Activated T-cell treated with anti-CD3 and anti-CD28 coated beads, Interleukin-2, amount 50 U/mL, for 1 hour (primary cell): ENCODE data around the gene C10orf95.

Experiments
- DNase-seq: peaks from one replicate; pipeline ENCODE4 v3.0.0-alpha.2; 2020

C10orf95 gene

DNA sequence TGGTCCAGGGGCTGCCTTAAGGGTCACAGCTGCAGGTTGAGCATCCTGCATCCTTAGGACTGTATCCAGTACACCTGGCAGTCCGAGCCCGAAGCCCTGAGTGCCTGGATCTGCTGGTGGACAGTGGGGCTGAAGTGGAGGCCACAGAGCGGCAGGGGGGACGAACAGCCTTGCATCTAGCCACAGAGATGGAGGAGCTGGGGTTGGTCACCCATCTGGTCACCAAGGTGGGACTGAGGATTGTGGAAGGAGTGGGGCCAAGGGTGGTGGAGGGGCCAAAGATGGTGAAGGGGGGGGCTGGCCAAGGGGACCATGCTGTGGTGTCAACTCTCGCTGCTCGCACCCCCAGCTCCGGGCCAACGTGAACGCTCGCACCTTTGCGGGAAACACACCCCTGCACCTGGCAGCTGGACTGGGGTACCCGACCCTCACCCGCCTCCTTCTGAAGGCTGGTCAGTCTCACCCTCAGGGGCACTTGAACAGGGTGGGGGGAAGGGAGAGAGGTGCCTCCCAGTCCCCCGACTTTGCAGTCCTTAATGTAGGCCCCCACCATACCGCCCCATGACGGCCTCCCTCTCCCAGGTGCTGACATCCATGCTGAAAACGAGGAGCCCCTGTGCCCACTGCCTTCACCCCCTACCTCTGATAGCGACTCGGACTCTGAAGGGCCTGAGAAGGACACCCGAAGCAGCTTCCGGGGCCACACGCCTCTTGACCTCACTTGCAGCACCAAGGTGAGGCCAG, 50.6 kb downstream of the C10orf95 start:
- DNase-seq: peak; percentile 33

DNA sequence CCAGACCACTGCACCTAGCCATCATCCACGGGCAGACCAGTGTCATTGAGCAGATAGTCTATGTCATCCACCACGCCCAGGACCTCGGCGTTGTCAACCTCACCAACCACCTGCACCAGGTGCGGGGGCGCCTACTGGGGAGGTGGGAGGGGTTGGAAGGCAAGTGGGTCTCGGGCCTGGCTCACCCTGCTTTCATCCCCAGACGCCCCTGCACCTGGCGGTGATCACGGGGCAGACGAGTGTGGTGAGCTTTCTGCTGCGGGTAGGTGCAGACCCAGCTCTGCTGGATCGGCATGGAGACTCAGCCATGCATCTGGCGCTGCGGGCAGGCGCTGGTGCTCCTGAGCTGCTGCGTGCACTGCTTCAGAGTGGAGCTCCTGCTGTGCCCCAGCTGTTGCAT, 51.3 kb downstream of the C10orf95 start:
- peak; percentile 37 for DNase-seq
